Mucosa of descending colon (tissue), 3 donors: ENCODE data around the gene GUK1. TPM values are rescaled to one million over a fixed set of nuclear protein-coding genes. Genes with fewer than 3 reads are reported as not detected.

Experiments used
- ATAC-seq: fragments of 200-7000 bp; cut with Tn5 transposase; one replicate; pipeline ENCODE4 v1.9.1; 2020; ENCODE audit warnings: mild to moderate bottlenecking, moderate library complexity
- DNase-seq, 3 donors: peaks; one replicate each; pipeline ENCODE4 v3.0.0-alpha.2; 2020
- H3K36me3 ChIP-seq: fragments of 200-600 bp; one replicate; pipeline ENCODE4 v1.8.0; 2021; ENCODE audit warnings: low read depth, mild to moderate bottlenecking
- H3K4me1 ChIP-seq: fragments of 200-600 bp; one replicate; pipeline ENCODE4 v1.8.0; 2021; ENCODE audit warnings: low read depth, mild to moderate bottlenecking
- H3K4me3 ChIP-seq: fragments of 200-600 bp; one replicate; pipeline ENCODE4 v1.8.0; 2021; ENCODE audit warnings: mild to moderate bottlenecking
- H3K9me3 ChIP-seq: fragments of 200-600 bp; one replicate; pipeline ENCODE4 v1.8.0; 2021; ENCODE audit warnings: mild to moderate bottlenecking
- intact Hi-C, 2 donors: fragments of 100-400 bp; cut with DNase I in 1 of 2; cut with micrococcal nuclease in 1 of 2; formaldehyde crosslinking; loops; one replicate each; pipeline versions ENCODE4 v1.11.0 to v1.11.1; 2022; cut with DNase I, micrococcal nuclease
- total RNA-seq, 3 donors: library from RNA; stranded (reverse); fragmentation: NEBNext Ultra II Directional in 2 of 3; extraction: Animal tissue kit (Norgen Biotek cat#: 25700) in 2 of 3; gene quantifications; one replicate each; pipeline versions ENCODE4 v1.2.1 to v1.2.4, GENCODE V29; 2021 to 2023
- TF ChIP-seq, protein P1 (sequence below): fragments of 200-600 bp; IDR thresholded peaks from one replicate; pipeline ENCODE4 v1.8.0; 2022; ENCODE audit warnings: antibody characterized with exemption, mild to moderate bottlenecking
- donor health status: DM: no; HTN: no; CAD: no; lungs with moderate emphysema.
- donor health status: DM: no; HTN: no; CAD: no.
- donor health status: DM: no; HTN: yes; CAD: no.

GUK1 gene
- total RNA-seq, 3 donors from 2014 or later, result 165 to 182 (median 178) TPM

DNA sequence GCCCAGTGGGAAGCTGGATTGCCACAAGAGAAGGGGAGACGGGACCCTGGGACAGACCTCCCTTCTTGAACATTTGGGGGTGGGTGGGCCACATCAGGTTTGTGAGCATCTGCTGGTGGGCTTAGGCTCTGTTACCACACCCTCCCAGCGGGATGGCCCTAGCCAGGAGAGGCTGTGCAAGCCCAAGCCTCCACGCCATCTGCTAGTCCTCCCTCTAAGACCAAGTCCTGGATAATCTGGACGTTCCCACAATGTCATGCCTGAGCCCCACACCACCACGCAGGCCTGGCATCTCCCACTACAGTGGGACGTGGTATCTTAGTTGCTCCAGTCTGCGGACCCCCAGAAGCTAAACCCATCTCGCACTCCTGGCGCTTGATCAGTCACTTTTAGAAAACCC is 21.8 kb downstream of the GUK1 start:
- intact Hi-C loops, result no loop called here
- no peaks in the 10 kb centered on the region for H3K9me3 ChIP-seq
- ATAC-seq (no peak), DNase-seq (no peak)
- TF ChIP-seq, protein P1, sequence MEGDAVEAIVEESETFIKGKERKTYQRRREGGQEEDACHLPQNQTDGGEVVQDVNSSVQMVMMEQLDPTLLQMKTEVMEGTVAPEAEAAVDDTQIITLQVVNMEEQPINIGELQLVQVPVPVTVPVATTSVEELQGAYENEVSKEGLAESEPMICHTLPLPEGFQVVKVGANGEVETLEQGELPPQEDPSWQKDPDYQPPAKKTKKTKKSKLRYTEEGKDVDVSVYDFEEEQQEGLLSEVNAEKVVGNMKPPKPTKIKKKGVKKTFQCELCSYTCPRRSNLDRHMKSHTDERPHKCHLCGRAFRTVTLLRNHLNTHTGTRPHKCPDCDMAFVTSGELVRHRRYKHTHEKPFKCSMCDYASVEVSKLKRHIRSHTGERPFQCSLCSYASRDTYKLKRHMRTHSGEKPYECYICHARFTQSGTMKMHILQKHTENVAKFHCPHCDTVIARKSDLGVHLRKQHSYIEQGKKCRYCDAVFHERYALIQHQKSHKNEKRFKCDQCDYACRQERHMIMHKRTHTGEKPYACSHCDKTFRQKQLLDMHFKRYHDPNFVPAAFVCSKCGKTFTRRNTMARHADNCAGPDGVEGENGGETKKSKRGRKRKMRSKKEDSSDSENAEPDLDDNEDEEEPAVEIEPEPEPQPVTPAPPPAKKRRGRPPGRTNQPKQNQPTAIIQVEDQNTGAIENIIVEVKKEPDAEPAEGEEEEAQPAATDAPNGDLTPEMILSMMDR, result no peak
- H3K4me3 ChIP-seq, result no peak overlapping the region
- H3K4me1 ChIP-seq, result peaks cover 15% of the 10 kb centered on the region
- H3K36me3 ChIP-seq, result no peaks in the 10 kb centered on the region

DNA sequence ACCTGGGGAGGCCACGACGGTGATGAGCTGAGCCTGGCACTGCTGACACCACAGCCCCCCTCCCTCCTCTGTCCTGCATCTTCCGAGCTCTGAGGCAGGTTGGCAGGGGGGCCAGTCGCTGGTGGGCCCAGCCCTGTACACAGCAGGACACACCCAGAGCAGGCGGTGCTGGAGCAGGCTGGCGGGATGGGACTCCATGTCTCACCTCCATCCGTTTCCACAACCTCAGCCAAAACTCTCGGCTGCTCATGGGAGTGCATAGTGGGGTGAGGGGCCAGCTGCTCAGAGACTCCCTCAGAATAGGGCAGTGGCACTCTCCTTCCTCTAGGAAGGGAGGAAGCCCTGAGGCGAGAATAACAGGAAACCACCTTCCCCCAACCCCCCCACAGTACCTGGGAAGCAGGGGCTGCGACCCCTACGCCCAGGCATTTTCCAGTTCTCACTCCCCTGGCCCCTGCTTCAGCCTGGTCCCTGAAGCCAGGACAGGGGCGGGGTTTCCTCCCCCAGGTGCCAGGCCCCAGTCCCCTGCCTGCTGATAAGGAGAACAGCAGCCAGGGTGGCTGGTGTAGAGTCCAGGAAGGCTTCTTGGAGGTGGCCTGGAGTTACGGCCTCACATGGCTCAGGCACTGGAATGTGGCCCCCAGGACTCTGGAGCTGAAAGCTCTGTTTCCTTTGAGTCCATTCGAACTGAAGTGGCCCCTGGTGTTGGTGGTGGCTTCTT is 22.4 kb downstream of the GUK1 start:
- ATAC-seq (no peak), DNase-seq (peak in 1 of 3 donors; percentile 57)
- no peak overlapping the region for H3K4me3 ChIP-seq
- TF ChIP-seq, protein P1, result no peak
- H3K4me1 ChIP-seq, result peaks cover 18% of the 10 kb centered on the region
- no peaks in the 10 kb centered on the region for H3K9me3 ChIP-seq
- intact Hi-C loops, result no loop called here
- H3K36me3 ChIP-seq, result no peaks in the 10 kb centered on the region

DNA sequence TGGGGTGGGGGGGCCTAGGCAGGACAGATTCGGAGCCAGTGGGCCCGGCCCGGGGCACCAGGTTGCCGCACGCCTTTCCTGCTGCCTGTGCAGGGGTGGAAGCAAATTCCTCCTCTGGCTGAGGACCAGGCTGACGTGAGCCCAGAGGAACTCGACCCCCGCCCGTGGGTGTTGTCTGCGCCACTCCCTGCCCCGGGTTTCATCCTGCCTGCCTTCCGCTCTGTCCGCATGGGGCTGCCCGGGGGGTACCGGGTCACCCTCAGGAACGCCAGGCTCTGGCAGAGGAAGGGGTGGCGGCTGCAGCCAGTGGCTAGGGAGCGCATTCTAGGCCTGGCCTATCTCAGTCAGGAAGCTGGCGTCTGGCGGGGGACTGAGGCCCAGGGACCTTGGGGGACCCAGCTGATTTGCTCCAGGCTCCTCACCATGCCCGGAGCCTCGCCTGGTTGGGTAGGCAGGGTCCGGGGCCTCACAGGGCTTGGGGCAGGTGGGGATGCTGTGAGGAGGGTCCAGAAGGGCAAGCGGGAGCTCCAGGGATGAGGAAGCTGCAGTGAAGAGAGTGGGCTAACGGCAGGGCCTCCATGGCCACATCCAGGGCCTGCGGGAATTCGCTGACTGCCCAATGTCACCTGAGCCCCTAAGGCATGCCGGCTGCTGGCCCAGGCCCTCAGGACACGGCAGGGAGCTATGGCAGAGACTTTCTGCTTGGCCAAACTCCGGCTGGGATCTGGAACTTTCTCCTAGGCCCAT is 23.1 kb downstream of the GUK1 start:
- Histone ChIP-seq H3K36me3 (no peaks in the 10 kb centered on the region), H3K4me3 (no peak overlapping the region), H3K9me3 (no peaks in the 10 kb centered on the region), H3K4me1 (peaks cover 18% of the 10 kb centered on the region)
- ATAC-seq (no peak), DNase-seq (peak; percentile 49 to 64 (median 61))
- TF ChIP-seq, protein P1, result no peak
- intact Hi-C loops, result no loop called here

DNA sequence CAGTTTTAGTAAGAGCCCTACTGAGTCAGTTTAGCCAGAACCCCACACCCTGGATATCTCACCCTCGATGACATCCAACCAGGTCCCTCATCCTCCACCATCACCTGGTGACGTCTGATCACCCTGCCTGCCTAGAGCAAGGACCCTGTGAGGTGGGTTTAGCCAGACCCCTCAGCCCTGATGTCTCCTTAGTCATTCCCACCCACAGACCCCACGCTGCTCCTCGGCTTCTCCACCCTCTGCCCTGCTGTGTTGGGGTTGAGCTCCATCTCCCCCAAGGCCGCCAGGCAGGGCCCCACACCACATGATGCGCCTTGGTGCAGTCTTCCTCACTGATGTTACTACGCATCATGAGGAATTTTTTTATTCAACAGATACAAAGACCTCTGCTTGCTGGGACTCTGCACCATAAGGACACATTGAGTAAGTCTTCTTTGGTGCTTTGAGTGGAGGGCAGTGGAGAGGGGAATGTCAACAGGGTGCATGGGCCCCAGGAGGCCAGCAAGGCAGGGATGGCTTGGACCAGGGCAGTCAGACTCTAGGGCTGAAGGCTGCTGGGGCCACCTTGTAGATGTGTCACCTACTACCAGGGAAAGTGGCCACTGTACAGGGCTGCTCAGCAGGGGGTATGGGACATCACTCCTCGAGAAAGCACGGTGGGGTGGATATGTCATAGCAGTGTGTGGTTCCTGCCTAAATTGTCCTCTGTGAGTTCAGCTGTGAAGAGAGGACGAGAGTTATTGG is 23.9 kb downstream of the GUK1 start:
- TF ChIP-seq, protein P1, result no peak
- intact Hi-C loops, result no loop called here
- Histone ChIP-seq H3K4me1 (peaks cover 18% of the 10 kb centered on the region), H3K36me3 (no peaks in the 10 kb centered on the region), H3K4me3 (no peak overlapping the region), H3K9me3 (no peaks in the 10 kb centered on the region)
- peak in 2 of 3 donors; percentile 33 to 50 for DNase-seq
- no peak for ATAC-seq

DNA sequence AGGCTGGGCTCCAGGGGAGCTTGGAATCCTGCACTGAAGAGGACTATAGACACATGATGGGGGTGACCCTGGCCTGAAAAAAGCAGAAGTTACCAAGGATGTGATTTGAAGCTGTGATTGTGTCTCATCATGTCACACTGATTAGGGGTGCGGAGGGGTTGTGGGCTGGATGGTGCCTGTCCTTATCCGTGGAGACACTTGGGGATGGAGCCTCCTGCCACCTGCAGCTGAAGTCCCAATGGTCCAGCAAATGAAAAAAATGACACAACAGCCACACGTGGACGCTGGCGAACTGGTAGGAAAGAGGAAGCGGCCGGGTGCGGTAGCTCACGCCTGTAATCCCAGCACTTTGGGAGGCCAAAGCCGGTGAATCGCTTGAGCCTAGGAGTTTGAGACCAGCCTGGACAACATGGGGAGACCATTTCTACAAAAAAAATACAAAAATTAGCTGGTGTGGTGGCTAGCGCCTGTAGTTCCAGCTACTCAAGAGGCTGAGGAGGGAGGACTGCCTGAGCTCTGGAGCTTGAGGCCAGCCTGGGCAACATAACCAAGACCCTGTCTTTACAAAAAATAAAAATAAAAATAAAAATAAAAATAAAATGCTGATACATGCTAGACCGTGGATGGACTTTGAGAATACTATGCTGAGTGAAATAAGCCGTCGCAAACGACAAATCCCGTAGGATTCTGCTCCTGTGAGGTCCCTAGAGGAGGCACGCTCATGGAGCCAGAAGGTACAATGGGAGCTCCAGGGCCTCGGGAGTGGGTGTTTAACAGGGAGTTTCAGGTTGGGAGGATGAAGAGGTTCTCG is 24.7 kb downstream of the GUK1 start:
- no peak overlapping the region for H3K4me3 ChIP-seq
- no peaks in the 10 kb centered on the region for H3K36me3 ChIP-seq
- intact Hi-C loops, result no loop called here
- H3K4me1 ChIP-seq, result peaks cover 18% of the 10 kb centered on the region
- ATAC-seq (no peak), DNase-seq (peak; percentile 47 to 60 (median 51))
- TF ChIP-seq, protein P1, result no peak
- no peaks in the 10 kb centered on the region for H3K9me3 ChIP-seq
